WTC11 (cell line): Measurements from ENCODE around the gene PCDH9. TPM values are rescaled to one million over a fixed set of nuclear protein-coding genes. Genes with fewer than 3 reads are reported as not detected.

Experiments used
- ATAC-seq: fragments of 200-7000 bp; cut with Tn5 transposase; 2 replicates; pipeline ENCODE4 v1.10.0; 2021; ENCODE audit warnings: mild to moderate bottlenecking, moderate library complexity
- CTCF ChIA-PET: fragments of 300-600 bp; sonication (Branson Sonifier 250); formaldehyde crosslinking; loops from one replicate; lab custom pipeline; 2021; ENCODE audit warnings: antibody characterized with exemption; lab: Charles Lee
- POLR2A ChIA-PET: fragments of 350-600 bp; sonication (Branson Sonifier 250); formaldehyde crosslinking; loops from one replicate; lab custom pipeline; 2021; ENCODE audit warnings: antibody characterized with exemption; lab: Charles Lee
- DNase-seq: peaks from one replicate; pipeline ENCODE4 v3.0.0; 2021; ENCODE audit warnings: low spot score
- H3K27ac Mint-ChIP-seq: 2 replicates; pipeline ENCODE4 v1.8.0; 2021; ENCODE audit warnings: mixed read lengths
- H3K27me3 Mint-ChIP-seq: 2 replicates; pipeline ENCODE4 v1.8.0; 2021; ENCODE audit warnings: low read depth, mild to moderate bottlenecking, moderate library complexity, mixed read lengths
- H3K36me3 Mint-ChIP-seq: 2 replicates; pipeline ENCODE4 v1.8.0; 2021; ENCODE audit warnings: mixed read lengths
- H3K4me1 Mint-ChIP-seq: 2 replicates; pipeline ENCODE4 v1.8.0; 2022; ENCODE audit warnings: mixed read lengths
- H3K4me3 Mint-ChIP-seq: 2 replicates; pipeline ENCODE4 v1.8.0; 2021; ENCODE audit warnings: mild to moderate bottlenecking, moderate library complexity, mixed read lengths
- H3K9me3 Mint-ChIP-seq: 2 replicates; pipeline ENCODE4 v1.8.0; 2021; ENCODE audit warnings: mixed read lengths
- HMGA2 ChIP-seq: fragments of 250-450 bp; sonication (Bioruptor Pico); IDR thresholded peaks from 2 replicates; pipeline ENCODE4 v1.4.0; 2021; ENCODE audit warnings: mild to moderate bottlenecking, moderate library complexity
- KAT7 ChIP-seq: sonication (generic); formaldehyde crosslinking; IDR thresholded peaks from 2 replicates; pipeline ENCODE4 v1.8.1; 2023; ENCODE audit warnings: missing genetic modification reagents, mild to moderate bottlenecking, borderline replicate concordance
- NFE2L1 ChIP-seq: sonication (generic); formaldehyde crosslinking; IDR thresholded peaks from 2 replicates; pipeline ENCODE4 v1.8.1; 2023; ENCODE audit warnings: missing genetic modification reagents
- PRRX2 ChIP-seq: fragments of 250-450 bp; sonication (Bioruptor Pico); IDR thresholded peaks from 2 replicates; pipeline ENCODE4 v1.8.0; 2021; ENCODE audit warnings: mild to moderate bottlenecking
- RELA ChIP-seq: sonication (generic); formaldehyde crosslinking; IDR thresholded peaks from 2 replicates; pipeline ENCODE4 v1.8.1; 2022; ENCODE audit warnings: missing genetic modification reagents, mild to moderate bottlenecking, borderline replicate concordance
- TEAD1 ChIP-seq: sonication (generic); formaldehyde crosslinking; IDR thresholded peaks from 2 replicates; pipeline ENCODE4 v1.8.0; 2022; ENCODE audit warnings: mild to moderate bottlenecking, missing genetic modification reagents
- TEAD4 ChIP-seq: sonication (generic); formaldehyde crosslinking; IDR thresholded peaks from 2 replicates; pipeline ENCODE4 v1.8.0; 2022; ENCODE audit warnings: mild to moderate bottlenecking, missing genetic modification reagents
- ZNF121 ChIP-seq: sonication (generic); formaldehyde crosslinking; IDR thresholded peaks from 2 replicates; pipeline ENCODE4 v1.8.0; 2023; ENCODE audit warnings: missing genetic modification reagents
- ZNF232 ChIP-seq: sonication (generic); formaldehyde crosslinking; IDR thresholded peaks from 2 replicates; pipeline ENCODE4 v1.8.0; 2022; ENCODE audit warnings: mild to moderate bottlenecking, missing genetic modification reagents
- ZNF671 ChIP-seq: fragments of 250-450 bp; sonication (Bioruptor Pico); IDR thresholded peaks from 2 replicates; pipeline ENCODE4 v1.8.0; 2021; ENCODE audit warnings: mild to moderate bottlenecking
- total RNA-seq: library from RNA; stranded (reverse); gene quantifications from 3 replicates; pipeline ENCODE4 v1.2.3, GENCODE V29; 2021
- TF ChIP-seq, protein P1 (sequence below): sonication (generic); formaldehyde crosslinking; IDR thresholded peaks from 2 replicates; pipeline ENCODE4 v1.8.1; 2022; ENCODE audit warnings: mild to moderate bottlenecking, moderate library complexity, missing genetic modification reagents
- TF ChIP-seq, protein P2 (sequence below): sonication (generic); formaldehyde crosslinking; IDR thresholded peaks from 2 replicates; pipeline ENCODE4 v1.8.1; 2023; ENCODE audit warnings: mild to moderate bottlenecking, missing genetic modification reagents, moderate library complexity
- TF ChIP-seq, protein P3 (sequence below): fragments of 250-450 bp; sonication (Bioruptor Pico); IDR thresholded peaks from 2 replicates; pipeline ENCODE4 v1.9.0; 2021; ENCODE audit warnings: mild to moderate bottlenecking, borderline replicate concordance
- TF ChIP-seq, protein P4 (sequence below): fragments of 200-600 bp; IDR thresholded peaks from 2 replicates; pipeline ENCODE4 v1.8.0; 2022; ENCODE audit warnings: antibody characterized with exemption
- TF ChIP-seq, protein P5 (sequence below): sonication (generic); formaldehyde crosslinking; IDR thresholded peaks from 2 replicates; pipeline ENCODE4 v1.8.1; 2023; ENCODE audit warnings: mild to moderate bottlenecking, missing genetic modification reagents

Gene PCDH9
- total RNA-seq, 1 experiment from 2014 or later: 0.48 TPM

DNA sequence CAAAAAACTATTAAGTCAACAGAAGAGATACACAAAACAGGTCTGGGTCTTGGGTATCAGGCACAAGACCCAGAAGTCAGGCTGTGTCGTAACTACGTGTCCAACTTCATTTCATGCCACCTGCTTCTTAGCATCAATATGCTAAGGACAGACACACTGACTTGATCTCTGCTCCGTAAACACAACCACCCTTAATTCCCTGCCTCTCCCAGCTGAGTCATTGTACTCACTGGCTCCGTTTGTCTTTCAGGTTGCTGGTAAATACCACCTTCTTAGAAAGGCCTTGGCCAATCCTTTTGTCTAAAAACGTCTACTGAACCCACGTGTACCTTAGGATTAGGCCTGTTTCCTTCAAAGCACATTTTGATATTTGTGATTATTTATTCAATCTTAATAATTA, 726.2 kb downstream of the PCDH9 start:
- H3K9me3 Mint-ChIP-seq: peaks cover 4% of the 10 kb centered on the region; the same call in 1 of the 2 replicates
- H3K27ac Mint-ChIP-seq: peak overlapping the region; percentile 24; the same call in 1 of the 2 replicates
- TF ChIP-seq HMGA2 (CRISPR knock-in tag): no peak
- 0 out of 2 replicates have a peak, but pooled peaks have one; percentile 33 for TF ChIP-seq NFE2L1 (CRISPR knock-in tag)
- DNase-seq: no peak
- no peak overlapping the region for H3K4me3 Mint-ChIP-seq
- H3K27me3 Mint-ChIP-seq: no peaks in the 10 kb centered on the region
- no peaks in the 10 kb centered on the region for H3K36me3 Mint-ChIP-seq
- ChIA-PET CTCF (no interaction called here), POLR2A (no interaction called here)
- peaks cover 34% of the 10 kb centered on the region for H3K4me1 Mint-ChIP-seq
- peak; percentile 63 for ATAC-seq

DNA sequence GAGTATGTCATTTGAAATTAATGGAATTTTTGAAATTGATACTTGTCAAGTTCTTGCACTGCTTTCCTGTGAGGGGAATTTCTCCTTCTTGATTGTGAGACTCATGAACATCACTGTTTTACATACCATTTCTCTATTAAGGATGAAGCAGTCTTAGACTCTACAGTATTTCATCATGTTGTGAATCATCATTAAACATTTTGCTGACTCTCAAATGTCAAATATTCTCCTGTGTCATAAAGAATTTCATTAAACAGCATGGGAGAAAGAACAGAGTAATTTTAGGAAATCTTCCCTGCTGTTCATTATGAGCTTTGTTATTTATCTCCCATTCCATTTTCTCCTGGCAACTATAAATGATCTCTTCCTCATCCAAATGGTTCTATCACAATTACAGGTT, 729.0 kb downstream of the PCDH9 start:
- ChIA-PET CTCF (no interaction called here), POLR2A (no interaction called here)
- no peak overlapping the region for H3K4me3 Mint-ChIP-seq
- ATAC-seq (no peak), DNase-seq (no peak)
- peaks cover 25% of the 10 kb centered on the region for H3K4me1 Mint-ChIP-seq
- no peak overlapping the region for H3K27ac Mint-ChIP-seq
- no peaks in the 10 kb centered on the region for H3K27me3 Mint-ChIP-seq
- H3K36me3 Mint-ChIP-seq: no peaks in the 10 kb centered on the region
- H3K9me3 Mint-ChIP-seq: peaks cover 4% of the 10 kb centered on the region; the same call in 1 of the 2 replicates
- TF ChIP-seq, protein P1, sequence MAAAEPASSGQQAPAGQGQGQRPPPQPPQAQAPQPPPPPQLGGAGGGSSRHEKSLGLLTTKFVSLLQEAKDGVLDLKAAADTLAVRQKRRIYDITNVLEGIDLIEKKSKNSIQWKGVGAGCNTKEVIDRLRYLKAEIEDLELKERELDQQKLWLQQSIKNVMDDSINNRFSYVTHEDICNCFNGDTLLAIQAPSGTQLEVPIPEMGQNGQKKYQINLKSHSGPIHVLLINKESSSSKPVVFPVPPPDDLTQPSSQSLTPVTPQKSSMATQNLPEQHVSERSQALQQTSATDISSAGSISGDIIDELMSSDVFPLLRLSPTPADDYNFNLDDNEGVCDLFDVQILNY: no peak
- TF ChIP-seq PRRX2 (CRISPR knock-in tag): no peak
- TF ChIP-seq, protein P2, sequence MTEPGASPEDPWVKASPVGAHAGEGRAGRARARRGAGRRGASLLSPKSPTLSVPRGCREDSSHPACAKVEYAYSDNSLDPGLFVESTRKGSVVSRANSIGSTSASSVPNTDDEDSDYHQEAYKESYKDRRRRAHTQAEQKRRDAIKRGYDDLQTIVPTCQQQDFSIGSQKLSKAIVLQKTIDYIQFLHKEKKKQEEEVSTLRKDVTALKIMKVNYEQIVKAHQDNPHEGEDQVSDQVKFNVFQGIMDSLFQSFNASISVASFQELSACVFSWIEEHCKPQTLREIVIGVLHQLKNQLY (CRISPR knock-in tag): no peak
- TF ChIP-seq, protein P3, sequence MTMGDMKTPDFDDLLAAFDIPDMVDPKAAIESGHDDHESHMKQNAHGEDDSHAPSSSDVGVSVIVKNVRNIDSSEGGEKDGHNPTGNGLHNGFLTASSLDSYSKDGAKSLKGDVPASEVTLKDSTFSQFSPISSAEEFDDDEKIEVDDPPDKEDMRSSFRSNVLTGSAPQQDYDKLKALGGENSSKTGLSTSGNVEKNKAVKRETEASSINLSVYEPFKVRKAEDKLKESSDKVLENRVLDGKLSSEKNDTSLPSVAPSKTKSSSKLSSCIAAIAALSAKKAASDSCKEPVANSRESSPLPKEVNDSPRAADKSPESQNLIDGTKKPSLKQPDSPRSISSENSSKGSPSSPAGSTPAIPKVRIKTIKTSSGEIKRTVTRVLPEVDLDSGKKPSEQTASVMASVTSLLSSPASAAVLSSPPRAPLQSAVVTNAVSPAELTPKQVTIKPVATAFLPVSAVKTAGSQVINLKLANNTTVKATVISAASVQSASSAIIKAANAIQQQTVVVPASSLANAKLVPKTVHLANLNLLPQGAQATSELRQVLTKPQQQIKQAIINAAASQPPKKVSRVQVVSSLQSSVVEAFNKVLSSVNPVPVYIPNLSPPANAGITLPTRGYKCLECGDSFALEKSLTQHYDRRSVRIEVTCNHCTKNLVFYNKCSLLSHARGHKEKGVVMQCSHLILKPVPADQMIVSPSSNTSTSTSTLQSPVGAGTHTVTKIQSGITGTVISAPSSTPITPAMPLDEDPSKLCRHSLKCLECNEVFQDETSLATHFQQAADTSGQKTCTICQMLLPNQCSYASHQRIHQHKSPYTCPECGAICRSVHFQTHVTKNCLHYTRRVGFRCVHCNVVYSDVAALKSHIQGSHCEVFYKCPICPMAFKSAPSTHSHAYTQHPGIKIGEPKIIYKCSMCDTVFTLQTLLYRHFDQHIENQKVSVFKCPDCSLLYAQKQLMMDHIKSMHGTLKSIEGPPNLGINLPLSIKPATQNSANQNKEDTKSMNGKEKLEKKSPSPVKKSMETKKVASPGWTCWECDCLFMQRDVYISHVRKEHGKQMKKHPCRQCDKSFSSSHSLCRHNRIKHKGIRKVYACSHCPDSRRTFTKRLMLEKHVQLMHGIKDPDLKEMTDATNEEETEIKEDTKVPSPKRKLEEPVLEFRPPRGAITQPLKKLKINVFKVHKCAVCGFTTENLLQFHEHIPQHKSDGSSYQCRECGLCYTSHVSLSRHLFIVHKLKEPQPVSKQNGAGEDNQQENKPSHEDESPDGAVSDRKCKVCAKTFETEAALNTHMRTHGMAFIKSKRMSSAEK (CRISPR knock-in tag): no peak
- TF ChIP-seq HMGA2 (CRISPR knock-in tag): no peak
- no peak for TF ChIP-seq ZNF121
- TF ChIP-seq, protein P4, sequence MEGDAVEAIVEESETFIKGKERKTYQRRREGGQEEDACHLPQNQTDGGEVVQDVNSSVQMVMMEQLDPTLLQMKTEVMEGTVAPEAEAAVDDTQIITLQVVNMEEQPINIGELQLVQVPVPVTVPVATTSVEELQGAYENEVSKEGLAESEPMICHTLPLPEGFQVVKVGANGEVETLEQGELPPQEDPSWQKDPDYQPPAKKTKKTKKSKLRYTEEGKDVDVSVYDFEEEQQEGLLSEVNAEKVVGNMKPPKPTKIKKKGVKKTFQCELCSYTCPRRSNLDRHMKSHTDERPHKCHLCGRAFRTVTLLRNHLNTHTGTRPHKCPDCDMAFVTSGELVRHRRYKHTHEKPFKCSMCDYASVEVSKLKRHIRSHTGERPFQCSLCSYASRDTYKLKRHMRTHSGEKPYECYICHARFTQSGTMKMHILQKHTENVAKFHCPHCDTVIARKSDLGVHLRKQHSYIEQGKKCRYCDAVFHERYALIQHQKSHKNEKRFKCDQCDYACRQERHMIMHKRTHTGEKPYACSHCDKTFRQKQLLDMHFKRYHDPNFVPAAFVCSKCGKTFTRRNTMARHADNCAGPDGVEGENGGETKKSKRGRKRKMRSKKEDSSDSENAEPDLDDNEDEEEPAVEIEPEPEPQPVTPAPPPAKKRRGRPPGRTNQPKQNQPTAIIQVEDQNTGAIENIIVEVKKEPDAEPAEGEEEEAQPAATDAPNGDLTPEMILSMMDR: no peak
- no peak for TF ChIP-seq ZNF671 (CRISPR knock-in tag)
- TF ChIP-seq TEAD1 (CRISPR knock-in tag): no peak
- TF ChIP-seq KAT7 (CRISPR knock-in tag): no peak
- no peak for TF ChIP-seq ZNF232
- no peak for TF ChIP-seq TEAD4 (CRISPR knock-in tag)
- no peak for TF ChIP-seq NFE2L1 (CRISPR knock-in tag)
- TF ChIP-seq, protein P5, sequence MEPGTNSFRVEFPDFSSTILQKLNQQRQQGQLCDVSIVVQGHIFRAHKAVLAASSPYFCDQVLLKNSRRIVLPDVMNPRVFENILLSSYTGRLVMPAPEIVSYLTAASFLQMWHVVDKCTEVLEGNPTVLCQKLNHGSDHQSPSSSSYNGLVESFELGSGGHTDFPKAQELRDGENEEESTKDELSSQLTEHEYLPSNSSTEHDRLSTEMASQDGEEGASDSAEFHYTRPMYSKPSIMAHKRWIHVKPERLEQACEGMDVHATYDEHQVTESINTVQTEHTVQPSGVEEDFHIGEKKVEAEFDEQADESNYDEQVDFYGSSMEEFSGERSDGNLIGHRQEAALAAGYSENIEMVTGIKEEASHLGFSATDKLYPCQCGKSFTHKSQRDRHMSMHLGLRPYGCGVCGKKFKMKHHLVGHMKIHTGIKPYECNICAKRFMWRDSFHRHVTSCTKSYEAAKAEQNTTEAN (CRISPR knock-in tag): no peak

DNA sequence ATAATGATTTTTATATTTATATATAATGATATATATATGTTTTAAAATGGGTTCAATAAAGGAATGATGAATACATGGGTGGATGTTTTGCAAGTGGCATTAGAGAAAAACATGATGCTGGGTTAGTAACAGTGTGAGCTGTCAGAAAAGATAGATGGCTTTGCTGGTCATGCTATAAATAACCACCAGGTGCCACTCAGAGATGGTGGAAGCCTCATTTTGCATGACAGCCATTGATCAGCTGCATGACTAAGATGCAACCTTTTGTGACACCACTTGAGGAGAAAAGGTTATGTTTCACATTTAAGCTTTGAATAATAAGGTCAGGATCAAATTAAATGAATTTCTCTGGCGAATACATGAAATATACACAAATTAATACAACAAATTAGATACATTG, 737.7 kb downstream of the PCDH9 start:
- H3K36me3 Mint-ChIP-seq: no peaks in the 10 kb centered on the region
- H3K27ac Mint-ChIP-seq: no peak overlapping the region
- DNase-seq: no peak
- no peaks in the 10 kb centered on the region for H3K27me3 Mint-ChIP-seq
- POLR2A ChIA-PET: no interaction called here
- H3K4me3 Mint-ChIP-seq: no peak overlapping the region
- ATAC-seq: peak; percentile 86
- H3K9me3 Mint-ChIP-seq: no peaks in the 10 kb centered on the region
- H3K4me1 Mint-ChIP-seq: peaks cover 4% of the 10 kb centered on the region
- CTCF ChIA-PET: interaction anchor here (0.6 to 1.3 kb wide), 11 partner anchors 21 to 924 kb away, joined by 3 to 4 read pairs (median 3); no protein-coding TSS in a partner anchor
- no peak for TF ChIP-seq RELA (CRISPR knock-in tag)
- 0 out of 2 replicates have a peak, but pooled peaks have one; percentile 77 for TF ChIP-seq HMGA2 (CRISPR knock-in tag)
